ENCODE results near the gene CNTNAP2. TPM values are rescaled to one million over a fixed set of nuclear protein-coding genes. Genes with fewer than 3 reads are reported as not detected.
A peak's percentile ranks its signal among the peaks of the same experiment; 100 is the strongest.

The CNTNAP2 gene
- polyA plus RNA-seq, 4 donors: 0.54 to 10.1 (median 2.6) TPM

DNA sequence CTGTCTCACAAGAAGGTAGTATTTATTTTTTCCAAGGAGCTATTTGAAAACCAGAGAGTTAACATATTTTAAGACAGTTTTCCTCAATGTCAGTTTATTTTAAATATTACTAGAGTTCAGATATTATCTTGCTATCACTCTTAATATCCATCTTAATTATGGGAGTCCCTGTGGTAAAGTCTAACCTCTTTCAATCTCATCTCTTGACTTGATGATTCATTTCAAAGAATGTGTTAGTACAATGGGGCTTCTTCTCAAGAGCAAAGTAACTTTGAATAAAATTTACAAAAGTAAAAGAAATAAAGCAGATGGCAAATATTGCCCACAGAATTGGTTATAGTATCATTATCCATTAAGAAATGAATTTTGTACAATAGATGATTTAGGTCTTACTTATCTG lies 1742.9 kb downstream of the CNTNAP2 start:
- DNase-seq (no peak), FAIRE-seq (no peak)
- Histone ChIP-seq H3K27me3 (ENCODE audit: control insufficient read depth in 3 of 3, insufficient read depth in 3 of 3, low read length in 3 of 3) (no peaks in the 10 kb centered on the region), H3K4me3 (ENCODE audit: low read depth in 1 of 3, low read length in 3 of 3) (no peak overlapping the region), H3K4me1 (ENCODE audit: control insufficient read depth in 3 of 3, insufficient read depth in 2 of 3, low read depth in 1 of 3, low read length in 2 of 3) (no peaks in the 10 kb centered on the region), H3K36me3 (ENCODE audit: control insufficient read depth in 3 of 3, insufficient read depth in 2 of 3, low read depth in 1 of 3, low read length in 3 of 3) (no peaks in the 10 kb centered on the region), H3K9me3 (ENCODE audit: control insufficient read depth in 2 of 2, insufficient read depth in 1 of 2, low read depth in 1 of 2, low read length in 1 of 2) (peaks cover 0 to 2% of the 10 kb centered on the region in 2 donors), H3K27ac (ENCODE audit: low read depth in 1 of 3, low read length in 2 of 3) (no peak overlapping the region)

GRCh38 chr7:147861058-147861716 lies 1744.6 kb downstream of the CNTNAP2 start:
- no peak overlapping the region for H3K27ac ChIP-seq (ENCODE audit: low read depth in 1 of 3, low read length in 2 of 3)
- H3K4me3 ChIP-seq (ENCODE audit: low read depth in 1 of 3, low read length in 3 of 3): no peak overlapping the region
- H3K27me3 ChIP-seq (ENCODE audit: control insufficient read depth in 3 of 3, insufficient read depth in 3 of 3, low read length in 3 of 3): no peaks in the 10 kb centered on the region
- WGBS, 3 donors: 71 to 86% (median 84%) methylated on average over 1 of the region's 1 CpG
- DNase-seq: no peak
- H3K36me3 ChIP-seq (ENCODE audit: control insufficient read depth in 3 of 3, insufficient read depth in 2 of 3, low read depth in 1 of 3, low read length in 3 of 3): no peaks in the 10 kb centered on the region
- peaks cover 0 to 2% of the 10 kb centered on the region in 2 donors for H3K9me3 ChIP-seq (ENCODE audit: control insufficient read depth in 2 of 2, insufficient read depth in 1 of 2, low read depth in 1 of 2, low read length in 1 of 2)
- H3K4me1 ChIP-seq (ENCODE audit: control insufficient read depth in 3 of 3, insufficient read depth in 2 of 3, low read depth in 1 of 3, low read length in 2 of 3): no peaks in the 10 kb centered on the region
- FAIRE-seq: no peak

DNA sequence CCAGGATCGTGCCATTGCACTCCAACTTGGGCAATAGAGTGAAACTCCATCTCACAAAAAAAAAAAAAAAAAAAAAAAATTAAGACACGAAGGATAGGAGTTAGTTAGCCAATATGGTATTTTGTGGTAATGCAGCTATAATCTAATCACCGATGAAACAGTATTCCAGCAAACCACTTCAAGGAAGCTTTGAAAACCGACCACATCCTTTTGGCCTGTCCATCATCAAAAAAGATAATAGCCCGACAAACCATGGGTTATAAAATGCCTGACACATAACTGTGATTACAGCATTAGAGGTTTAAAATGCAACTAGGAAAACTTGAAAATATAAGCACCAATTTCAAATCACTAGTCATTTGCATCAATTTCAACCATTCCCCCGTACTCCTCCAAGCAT lies 1745.3 kb downstream of the CNTNAP2 start:
- 72 to 83% (median 81%) methylated on average over 6 of the region's 6 CpGs for WGBS, 3 donors
- H3K9me3 ChIP-seq (ENCODE audit: control insufficient read depth in 2 of 2, insufficient read depth in 1 of 2, low read depth in 1 of 2, low read length in 1 of 2): peaks cover 0 to 2% of the 10 kb centered on the region in 2 donors
- DNase-seq (no peak), FAIRE-seq (no peak)
- H3K36me3 ChIP-seq (ENCODE audit: control insufficient read depth in 3 of 3, insufficient read depth in 2 of 3, low read depth in 1 of 3, low read length in 3 of 3): no peaks in the 10 kb centered on the region
- H3K27ac ChIP-seq (ENCODE audit: low read depth in 1 of 3, low read length in 2 of 3): no peak overlapping the region
- no peak overlapping the region for H3K4me3 ChIP-seq (ENCODE audit: low read depth in 1 of 3, low read length in 3 of 3)
- no peaks in the 10 kb centered on the region for H3K27me3 ChIP-seq (ENCODE audit: control insufficient read depth in 3 of 3, insufficient read depth in 3 of 3, low read length in 3 of 3)
- H3K4me1 ChIP-seq (ENCODE audit: control insufficient read depth in 3 of 3, insufficient read depth in 2 of 3, low read depth in 1 of 3, low read length in 2 of 3): no peaks in the 10 kb centered on the region

DNA sequence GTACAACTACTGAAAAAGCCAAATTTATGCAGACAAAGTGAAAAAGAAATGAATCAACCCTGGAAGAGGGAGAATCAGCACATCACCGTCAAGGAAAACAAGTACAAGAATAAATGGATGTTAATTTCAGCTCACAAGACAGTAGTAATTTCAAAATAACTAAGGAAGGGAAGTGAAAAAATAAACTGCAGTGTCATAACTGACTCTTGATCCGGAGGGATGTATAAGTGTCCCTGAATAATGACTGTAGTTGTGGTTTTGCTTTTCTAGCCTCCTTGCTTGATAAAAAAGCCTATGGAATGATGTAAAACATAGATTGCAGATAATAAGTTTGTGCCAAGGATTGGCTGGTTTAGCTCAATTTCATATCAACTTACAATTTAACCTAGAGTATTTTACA lies 1752.9 kb downstream of the CNTNAP2 start:
- H3K4me1 ChIP-seq (ENCODE audit: control insufficient read depth in 3 of 3, insufficient read depth in 2 of 3, low read depth in 1 of 3, low read length in 2 of 3): no peaks in the 10 kb centered on the region
- FAIRE-seq: no peak
- H3K9me3 ChIP-seq (ENCODE audit: control insufficient read depth in 2 of 2, insufficient read depth in 1 of 2, low read depth in 1 of 2, low read length in 1 of 2): peaks cover 2 to 3% of the 10 kb centered on the region in 2 donors
- H3K36me3 ChIP-seq (ENCODE audit: control insufficient read depth in 3 of 3, insufficient read depth in 2 of 3, low read depth in 1 of 3, low read length in 3 of 3): no peaks in the 10 kb centered on the region
- no peak overlapping the region for H3K4me3 ChIP-seq (ENCODE audit: low read depth in 1 of 3, low read length in 3 of 3)
- no peak for DNase-seq
- H3K27me3 ChIP-seq (ENCODE audit: control insufficient read depth in 3 of 3, insufficient read depth in 3 of 3, low read length in 3 of 3): no peaks in the 10 kb centered on the region
- H3K27ac ChIP-seq (ENCODE audit: low read depth in 1 of 3, low read length in 2 of 3): no peak overlapping the region
- 74 to 78% (median 76%) methylated on average over 2 of the region's 2 CpGs for WGBS, 3 donors

- DNase-seq (peak in 1 of 2 donors; percentile 23), FAIRE-seq (no peak)
- Histone ChIP-seq H3K4me3 (ENCODE audit: low read depth in 1 of 3, low read length in 3 of 3) (no peak overlapping the region), H3K27ac (ENCODE audit: low read depth in 1 of 3, low read length in 2 of 3) (no peak overlapping the region), H3K4me1 (ENCODE audit: control insufficient read depth in 3 of 3, insufficient read depth in 2 of 3, low read depth in 1 of 3, low read length in 2 of 3) (no peaks in the 10 kb centered on the region), H3K36me3 (ENCODE audit: control insufficient read depth in 3 of 3, insufficient read depth in 2 of 3, low read depth in 1 of 3, low read length in 3 of 3) (no peaks in the 10 kb centered on the region), H3K27me3 (ENCODE audit: control insufficient read depth in 3 of 3, insufficient read depth in 3 of 3, low read length in 3 of 3) (no peaks in the 10 kb centered on the region), H3K9me3 (ENCODE audit: control insufficient read depth in 2 of 2, insufficient read depth in 1 of 2, low read depth in 1 of 2, low read length in 1 of 2) (peaks cover 0 to under 1% of the 10 kb centered on the region in 2 donors)
- WGBS, 3 donors: 28 to 44% (median 37%) methylated on average over 9 of the region's 9 CpGs
Measured at GRCh38 chr7:147878912-147879661, 1762.5 kb downstream of the CNTNAP2 start.

DNA sequence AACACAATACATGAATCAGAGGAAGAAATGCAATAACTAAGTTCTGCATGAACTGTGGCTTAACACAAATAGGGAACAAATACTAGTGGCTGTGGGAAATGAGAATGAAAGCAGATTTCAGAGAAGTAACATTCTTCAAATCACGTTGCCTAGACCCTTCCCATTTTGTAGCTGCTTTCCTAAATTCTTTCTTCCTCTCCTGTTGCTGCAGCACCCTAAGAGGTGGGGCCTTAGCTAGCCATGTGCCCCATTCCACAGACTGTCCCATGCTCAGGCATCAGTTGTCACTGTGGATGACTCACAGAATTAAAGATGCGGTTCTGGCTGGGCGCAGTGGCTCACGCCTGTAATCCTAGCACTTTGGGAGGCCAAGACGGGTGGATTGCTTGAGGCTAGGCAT lies 1769.3 kb downstream of the CNTNAP2 start:
- no peaks in the 10 kb centered on the region for H3K36me3 ChIP-seq (ENCODE audit: control insufficient read depth in 3 of 3, insufficient read depth in 2 of 3, low read depth in 1 of 3, low read length in 3 of 3)
- H3K4me1 ChIP-seq (ENCODE audit: control insufficient read depth in 3 of 3, insufficient read depth in 2 of 3, low read depth in 1 of 3, low read length in 2 of 3): no peaks in the 10 kb centered on the region
- no peaks in the 10 kb centered on the region for H3K27me3 ChIP-seq (ENCODE audit: control insufficient read depth in 3 of 3, insufficient read depth in 3 of 3, low read length in 3 of 3)
- no peak for DNase-seq
- no peaks in the 10 kb centered on the region for H3K9me3 ChIP-seq (ENCODE audit: control insufficient read depth in 2 of 2, insufficient read depth in 1 of 2, low read depth in 1 of 2, low read length in 1 of 2)
- no peak for FAIRE-seq
- H3K4me3 ChIP-seq (ENCODE audit: low read depth in 1 of 3, low read length in 3 of 3): no peak overlapping the region
- H3K27ac ChIP-seq (ENCODE audit: low read depth in 1 of 3, low read length in 2 of 3): no peak overlapping the region
- 81 to 84% (median 83%) methylated on average over 5 of the region's 5 CpGs for WGBS, 3 donors

DNA sequence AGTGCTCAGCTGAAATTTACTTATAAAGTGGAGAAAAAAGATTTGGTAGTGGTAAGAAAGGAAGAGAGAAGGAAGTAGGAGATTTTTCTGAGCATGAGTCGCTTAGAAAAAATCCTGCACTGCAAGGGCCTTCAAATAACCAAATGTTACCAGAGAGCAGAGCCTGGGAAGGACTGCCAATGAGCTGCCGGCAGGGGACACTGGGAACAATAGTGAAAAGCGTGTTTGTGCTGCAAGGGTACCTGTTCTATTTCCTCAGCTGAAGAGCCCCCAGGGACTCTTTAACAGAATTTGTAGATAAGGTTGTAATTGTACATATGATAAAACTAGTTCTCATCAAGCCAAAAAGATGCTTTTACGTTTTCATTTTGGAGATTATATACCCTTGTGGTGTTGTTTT lies 1777.7 kb downstream of the CNTNAP2 start:
- FAIRE-seq: no peak
- H3K27me3 ChIP-seq (ENCODE audit: control insufficient read depth in 3 of 3, insufficient read depth in 3 of 3, low read length in 3 of 3): no peaks in the 10 kb centered on the region
- 25 to 49% (median 37%) methylated on average over 4 of the region's 4 CpGs for WGBS, 3 donors

DNA sequence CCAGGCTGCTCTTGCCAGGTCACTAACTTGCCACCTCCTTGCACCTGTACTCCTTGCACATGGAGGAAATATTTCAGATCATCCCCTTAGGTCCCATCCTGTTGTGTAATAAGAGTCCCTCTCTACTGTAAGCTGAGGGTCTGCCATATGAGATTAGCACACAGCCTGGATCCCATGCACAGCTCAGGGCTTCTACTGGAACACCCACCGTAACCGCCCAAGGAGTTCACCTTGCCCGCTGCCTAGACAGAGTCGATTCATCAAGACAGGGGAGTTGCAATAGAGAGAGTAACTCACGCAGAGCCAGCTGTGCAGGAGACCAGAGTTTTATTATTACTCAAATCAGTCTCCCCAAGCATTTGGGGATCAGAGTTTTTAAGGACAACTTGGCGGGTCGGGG lies 1779.5 kb downstream of the CNTNAP2 start:
- Histone ChIP-seq H3K27ac (ENCODE audit: low read depth in 1 of 3, low read length in 2 of 3) (no peak overlapping the region), H3K4me3 (ENCODE audit: low read depth in 1 of 3, low read length in 3 of 3) (no peak overlapping the region), H3K36me3 (ENCODE audit: control insufficient read depth in 3 of 3, insufficient read depth in 2 of 3, low read depth in 1 of 3, low read length in 3 of 3) (no peaks in the 10 kb centered on the region), H3K4me1 (ENCODE audit: control insufficient read depth in 3 of 3, insufficient read depth in 2 of 3, low read depth in 1 of 3, low read length in 2 of 3) (no peaks in the 10 kb centered on the region), H3K27me3 (ENCODE audit: control insufficient read depth in 3 of 3, insufficient read depth in 3 of 3, low read length in 3 of 3) (no peaks in the 10 kb centered on the region), H3K9me3 (ENCODE audit: control insufficient read depth in 2 of 2, insufficient read depth in 1 of 2, low read depth in 1 of 2, low read length in 1 of 2) (no peaks in the 10 kb centered on the region)
- WGBS, 3 donors: 90 to 93% (median 90%) methylated on average over 7 of the region's 7 CpGs
- DNase-seq: no peak
- no peak for FAIRE-seq

More for the DNA sequence above, 1777.7 kb downstream of the CNTNAP2 start:
- Histone ChIP-seq H3K4me1 (ENCODE audit: control insufficient read depth in 3 of 3, insufficient read depth in 2 of 3, low read depth in 1 of 3, low read length in 2 of 3) (no peaks in the 10 kb centered on the region), H3K9me3 (ENCODE audit: control insufficient read depth in 2 of 2, insufficient read depth in 1 of 2, low read depth in 1 of 2, low read length in 1 of 2) (no peaks in the 10 kb centered on the region), H3K27ac (ENCODE audit: low read depth in 1 of 3, low read length in 2 of 3) (no peak overlapping the region), H3K36me3 (ENCODE audit: control insufficient read depth in 3 of 3, insufficient read depth in 2 of 3, low read depth in 1 of 3, low read length in 3 of 3) (no peaks in the 10 kb centered on the region), H3K4me3 (ENCODE audit: low read depth in 1 of 3, low read length in 3 of 3) (no peak overlapping the region)
- no peak for DNase-seq

All from small intestine (tissue), 7 donors.